ENCODE data around the gene HELT. TPM values are rescaled to one million over a fixed set of nuclear protein-coding genes. Genes with fewer than 3 reads are reported as not detected.
A peak's percentile ranks its signal among the peaks of the same experiment; 100 is the strongest.

HELT gene
- total RNA-seq, 2 donors from 2014 or later: not detected

DNA sequence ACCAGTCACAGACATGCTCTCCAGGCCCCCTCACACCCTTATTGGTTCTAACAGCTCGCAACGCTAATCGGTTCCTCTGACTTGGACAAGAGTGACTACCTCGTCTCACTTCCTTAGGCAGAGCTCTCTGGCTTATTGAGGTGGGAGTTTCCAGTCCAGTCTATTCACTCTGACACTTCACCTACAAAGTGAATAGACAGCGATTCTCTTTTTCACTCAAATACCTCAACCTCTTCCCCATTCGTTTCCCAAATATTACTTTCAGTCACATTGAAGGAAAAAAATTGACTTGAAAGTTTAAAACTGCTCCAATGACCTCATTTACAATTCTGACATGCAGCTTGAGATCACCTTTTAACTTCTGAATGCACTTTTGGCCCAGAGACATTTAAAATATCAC lies 17.7 kb downstream of the HELT start:
- H3K27ac Mint-ChIP-seq: no peak overlapping the region
- DNase-seq: no peak
- Histone ChIP-seq H3K27ac (ENCODE audit: low read depth, low read length) (no peak overlapping the region), H3K27me3 (ENCODE audit: control insufficient read depth, insufficient read depth, low read length, poor library complexity, severe bottlenecking) (peaks cover 33% of the 10 kb centered on the region), H3K36me3 (ENCODE audit: control insufficient read depth, insufficient read depth, low read length) (no peaks in the 10 kb centered on the region), H3K9me3 (ENCODE audit: control insufficient read depth, low read length) (no peaks in the 10 kb centered on the region), H3K9ac (ENCODE audit: extremely low read depth, low read length, poor library complexity, severe bottlenecking) (no peak overlapping the region), H3K4me3 (ENCODE audit: low read length) (no peak overlapping the region), H3K4me1 (ENCODE audit: control insufficient read depth, insufficient read depth, low read length) (peaks cover 5% of the 10 kb centered on the region)
- peaks cover 7% of the 10 kb centered on the region for H3K4me1 Mint-ChIP-seq
- peaks cover 45% of the 10 kb centered on the region for H3K27me3 Mint-ChIP-seq (ENCODE audit: insufficient read depth)
- 84% methylated on average over 6 of the region's 6 CpGs for WGBS, 2 experiments (ENCODE audit: insufficient coverage in 1 of 2, insufficient read length in 1 of 2)
- H3K9me3 Mint-ChIP-seq: peaks cover 12% of the 10 kb centered on the region
- H3K36me3 Mint-ChIP-seq (ENCODE audit: low read depth): no peaks in the 10 kb centered on the region
- H3K4me3 Mint-ChIP-seq: no peak overlapping the region
- TF ChIP-seq, protein P1, sequence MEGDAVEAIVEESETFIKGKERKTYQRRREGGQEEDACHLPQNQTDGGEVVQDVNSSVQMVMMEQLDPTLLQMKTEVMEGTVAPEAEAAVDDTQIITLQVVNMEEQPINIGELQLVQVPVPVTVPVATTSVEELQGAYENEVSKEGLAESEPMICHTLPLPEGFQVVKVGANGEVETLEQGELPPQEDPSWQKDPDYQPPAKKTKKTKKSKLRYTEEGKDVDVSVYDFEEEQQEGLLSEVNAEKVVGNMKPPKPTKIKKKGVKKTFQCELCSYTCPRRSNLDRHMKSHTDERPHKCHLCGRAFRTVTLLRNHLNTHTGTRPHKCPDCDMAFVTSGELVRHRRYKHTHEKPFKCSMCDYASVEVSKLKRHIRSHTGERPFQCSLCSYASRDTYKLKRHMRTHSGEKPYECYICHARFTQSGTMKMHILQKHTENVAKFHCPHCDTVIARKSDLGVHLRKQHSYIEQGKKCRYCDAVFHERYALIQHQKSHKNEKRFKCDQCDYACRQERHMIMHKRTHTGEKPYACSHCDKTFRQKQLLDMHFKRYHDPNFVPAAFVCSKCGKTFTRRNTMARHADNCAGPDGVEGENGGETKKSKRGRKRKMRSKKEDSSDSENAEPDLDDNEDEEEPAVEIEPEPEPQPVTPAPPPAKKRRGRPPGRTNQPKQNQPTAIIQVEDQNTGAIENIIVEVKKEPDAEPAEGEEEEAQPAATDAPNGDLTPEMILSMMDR (conservative IDR thresholded peaks at IDR 0.05): no peak

DNA sequence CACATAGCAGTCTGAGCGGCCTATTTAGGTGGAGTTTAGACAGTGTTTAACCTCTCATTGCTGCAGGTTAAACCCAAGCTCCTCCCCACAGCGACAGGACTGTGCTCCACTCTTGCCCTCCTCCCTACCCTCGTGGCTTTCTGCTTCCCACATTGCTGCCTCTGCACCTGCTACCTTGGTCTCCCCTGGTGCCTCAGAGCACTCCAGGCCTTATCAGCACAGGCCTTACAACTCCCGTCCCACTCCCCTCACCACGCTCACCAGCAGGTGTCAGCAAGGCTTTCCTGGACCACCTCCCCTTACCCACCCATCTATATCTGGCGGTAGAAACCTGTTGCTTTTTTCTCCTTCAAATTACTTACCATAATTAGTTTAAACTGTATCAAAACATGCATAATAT lies 18.6 kb downstream of the HELT start:
- peak; percentile 58 for DNase-seq
- Histone ChIP-seq H3K36me3 (ENCODE audit: control insufficient read depth, insufficient read depth, low read length) (no peaks in the 10 kb centered on the region), H3K9me3 (ENCODE audit: control insufficient read depth, low read length) (no peaks in the 10 kb centered on the region), H3K4me1 (ENCODE audit: control insufficient read depth, insufficient read depth, low read length) (peaks cover 5% of the 10 kb centered on the region), H3K27me3 (ENCODE audit: control insufficient read depth, insufficient read depth, low read length, poor library complexity, severe bottlenecking) (peaks cover 25% of the 10 kb centered on the region), H3K4me3 (ENCODE audit: low read length) (no peak overlapping the region), H3K27ac (ENCODE audit: low read depth, low read length) (no peak overlapping the region), H3K9ac (ENCODE audit: extremely low read depth, low read length, poor library complexity, severe bottlenecking) (no peak overlapping the region)
- peaks cover 7% of the 10 kb centered on the region for H3K4me1 Mint-ChIP-seq
- H3K9me3 Mint-ChIP-seq: peaks cover 12% of the 10 kb centered on the region
- H3K36me3 Mint-ChIP-seq (ENCODE audit: low read depth): no peaks in the 10 kb centered on the region
- TF ChIP-seq, protein P1 (conservative IDR thresholded peaks at IDR 0.05): peak; percentile 58
- H3K4me3 Mint-ChIP-seq: no peak overlapping the region
- WGBS, 2 experiments (ENCODE audit: insufficient coverage in 1 of 2, insufficient read length in 1 of 2): 63 to 70% methylated on average over 4 to 6 of the region's 6 CpGs
- peaks cover 36% of the 10 kb centered on the region for H3K27me3 Mint-ChIP-seq (ENCODE audit: insufficient read depth)
- no peak overlapping the region for H3K27ac Mint-ChIP-seq

DNA sequence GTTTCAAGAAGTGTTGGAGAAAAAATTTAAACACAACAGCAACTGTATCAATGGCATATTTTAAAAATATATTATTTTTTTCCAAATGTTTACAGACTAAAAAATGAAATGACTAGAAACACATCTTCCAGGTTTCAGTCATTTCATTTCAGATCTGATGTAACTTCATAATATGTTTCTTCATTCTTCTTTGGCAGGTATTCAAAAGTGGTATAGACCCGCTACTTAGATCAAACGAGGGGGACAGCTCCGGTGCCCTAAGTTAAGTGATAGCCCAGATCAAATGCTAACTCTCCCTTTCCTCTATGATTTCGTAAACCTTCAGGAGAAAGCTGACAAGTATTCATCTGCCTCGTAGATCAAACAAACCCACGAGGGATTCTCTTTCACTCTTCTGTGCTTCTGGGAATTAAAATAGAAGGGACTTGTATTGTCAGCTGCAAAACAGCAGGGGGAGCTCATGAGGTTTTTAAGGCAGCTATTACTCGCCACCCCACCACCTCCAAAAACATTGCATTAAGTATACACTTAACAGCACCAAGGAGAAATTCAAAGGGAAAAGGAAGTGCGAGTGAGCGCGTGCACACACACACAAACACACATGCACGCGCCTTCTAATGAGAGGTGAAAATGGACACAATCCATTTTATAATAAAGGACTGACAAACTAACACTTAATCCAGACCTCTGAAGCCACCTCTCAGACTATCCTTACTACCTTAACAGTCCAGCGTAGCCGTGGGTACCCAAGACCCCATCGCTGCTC lies 21.4 kb downstream of the HELT start:
- no peaks in the 10 kb centered on the region for H3K36me3 ChIP-seq (ENCODE audit: control insufficient read depth, insufficient read depth, low read length)
- peaks cover 10% of the 10 kb centered on the region for H3K9me3 ChIP-seq (ENCODE audit: control insufficient read depth, low read length)
- Mint-ChIP-seq H3K36me3 (ENCODE audit: low read depth) (peaks cover 3% of the 10 kb centered on the region), H3K9me3 (peaks cover 33% of the 10 kb centered on the region), H3K27ac (no peak overlapping the region), H3K4me3 (no peak overlapping the region), H3K4me1 (peaks cover 7% of the 10 kb centered on the region), H3K27me3 (ENCODE audit: insufficient read depth) (peaks cover 12% of the 10 kb centered on the region)
- H3K4me3 ChIP-seq (ENCODE audit: low read length): no peak overlapping the region
- no peak overlapping the region for H3K9ac ChIP-seq (ENCODE audit: extremely low read depth, low read length, poor library complexity, severe bottlenecking)
- peaks cover 5% of the 10 kb centered on the region for H3K4me1 ChIP-seq (ENCODE audit: control insufficient read depth, insufficient read depth, low read length)
- TF ChIP-seq, protein P1 (conservative IDR thresholded peaks at IDR 0.05): peak; percentile 90
- WGBS, 2 experiments (ENCODE audit: insufficient coverage in 1 of 2, insufficient read length in 1 of 2): 39 to 67% methylated on average over 5 to 15 of the region's 15 CpGs
- no peaks in the 10 kb centered on the region for H3K27me3 ChIP-seq (ENCODE audit: control insufficient read depth, insufficient read depth, low read length, poor library complexity, severe bottlenecking)
- no peak overlapping the region for H3K27ac ChIP-seq (ENCODE audit: low read depth, low read length)
- peak; percentile 78 for DNase-seq

Data from endodermal cell (in vitro differentiated cells).